Measurements from ENCODE around the gene SOX5. TPM values are rescaled to one million over a fixed set of nuclear protein-coding genes. Genes with fewer than 3 reads are reported as not detected.

Gene SOX5
- polyA plus RNA-seq, 2 donors: 0.24 to 0.33 TPM

- Histone ChIP-seq H3K9me3 (ENCODE audit: control insufficient read depth in 2 of 2, insufficient read depth in 1 of 2, low read depth in 1 of 2, low read length in 1 of 2) (no peaks in the 10 kb centered on the region), H3K27ac (ENCODE audit: low read depth in 2 of 2, low read length in 1 of 2) (no peak overlapping the region), H3K4me1 (ENCODE audit: control insufficient read depth in 2 of 2, insufficient read depth in 2 of 2, low read length in 1 of 2) (no peaks in the 10 kb centered on the region), H3K27me3 (ENCODE audit: control insufficient read depth in 1 of 2, insufficient read depth in 2 of 2, low read length in 2 of 2) (no peaks in the 10 kb centered on the region), H3K4me3 (ENCODE audit: low read depth in 1 of 2, low read length in 2 of 2) (no peak overlapping the region), H3K36me3 (ENCODE audit: control insufficient read depth in 2 of 2, insufficient read depth in 2 of 2, low read length in 1 of 2) (no peaks in the 10 kb centered on the region)
- 68 to 75% methylated on average over 5 of the region's 5 CpGs for WGBS, 2 donors
These were observed 282.6 kb downstream of the SOX5 start for GRCh38 chr12:23666866-23667265.

GRCh38 chr12:23662966-23663365 is 286.5 kb downstream of the SOX5 start:
- 68 to 80% methylated on average over 3 of the region's 3 CpGs for WGBS, 2 donors
- no peaks in the 10 kb centered on the region for H3K9me3 ChIP-seq (ENCODE audit: control insufficient read depth in 2 of 2, insufficient read depth in 1 of 2, low read depth in 1 of 2, low read length in 1 of 2)
- no peak overlapping the region for H3K27ac ChIP-seq (ENCODE audit: low read depth in 2 of 2, low read length in 1 of 2)
- no peaks in the 10 kb centered on the region for H3K27me3 ChIP-seq (ENCODE audit: control insufficient read depth in 1 of 2, insufficient read depth in 2 of 2, low read length in 2 of 2)
- H3K36me3 ChIP-seq (ENCODE audit: control insufficient read depth in 2 of 2, insufficient read depth in 2 of 2, low read length in 1 of 2): no peaks in the 10 kb centered on the region
- H3K4me3 ChIP-seq (ENCODE audit: low read depth in 1 of 2, low read length in 2 of 2): no peak overlapping the region
- H3K4me1 ChIP-seq (ENCODE audit: control insufficient read depth in 2 of 2, insufficient read depth in 2 of 2, low read length in 1 of 2): no peaks in the 10 kb centered on the region

- H3K4me3 ChIP-seq (ENCODE audit: low read depth in 1 of 2, low read length in 2 of 2): no peak overlapping the region
- H3K27me3 ChIP-seq (ENCODE audit: control insufficient read depth in 1 of 2, insufficient read depth in 2 of 2, low read length in 2 of 2): no peaks in the 10 kb centered on the region
- no peaks in the 10 kb centered on the region for H3K9me3 ChIP-seq (ENCODE audit: control insufficient read depth in 2 of 2, insufficient read depth in 1 of 2, low read depth in 1 of 2, low read length in 1 of 2)
- no peaks in the 10 kb centered on the region for H3K36me3 ChIP-seq (ENCODE audit: control insufficient read depth in 2 of 2, insufficient read depth in 2 of 2, low read length in 1 of 2)
- H3K27ac ChIP-seq (ENCODE audit: low read depth in 2 of 2, low read length in 1 of 2): no peak overlapping the region
- 78 to 86% methylated on average over 6 of the region's 6 CpGs for WGBS, 2 donors
- no peaks in the 10 kb centered on the region for H3K4me1 ChIP-seq (ENCODE audit: control insufficient read depth in 2 of 2, insufficient read depth in 2 of 2, low read length in 1 of 2)
These were observed 290.3 kb downstream of the SOX5 start for GRCh38 chr12:23659131-23659530.

GRCh38 chr12:23657598-23657997 is 291.9 kb downstream of the SOX5 start:
- no peak overlapping the region for H3K4me3 ChIP-seq (ENCODE audit: low read depth in 1 of 2, low read length in 2 of 2)
- no peaks in the 10 kb centered on the region for H3K9me3 ChIP-seq (ENCODE audit: control insufficient read depth in 2 of 2, insufficient read depth in 1 of 2, low read depth in 1 of 2, low read length in 1 of 2)
- 51 to 65% methylated on average over 1 of the region's 1 CpG for WGBS, 2 donors
- H3K36me3 ChIP-seq (ENCODE audit: control insufficient read depth in 2 of 2, insufficient read depth in 2 of 2, low read length in 1 of 2): no peaks in the 10 kb centered on the region
- H3K4me1 ChIP-seq (ENCODE audit: control insufficient read depth in 2 of 2, insufficient read depth in 2 of 2, low read length in 1 of 2): no peaks in the 10 kb centered on the region
- H3K27ac ChIP-seq (ENCODE audit: low read depth in 2 of 2, low read length in 1 of 2): no peak overlapping the region
- H3K27me3 ChIP-seq (ENCODE audit: control insufficient read depth in 1 of 2, insufficient read depth in 2 of 2, low read length in 2 of 2): no peaks in the 10 kb centered on the region

GRCh38 chr12:23655884-23656283 is 293.6 kb downstream of the SOX5 start:
- H3K27me3 ChIP-seq (ENCODE audit: control insufficient read depth in 1 of 2, insufficient read depth in 2 of 2, low read length in 2 of 2): no peaks in the 10 kb centered on the region
- H3K36me3 ChIP-seq (ENCODE audit: control insufficient read depth in 2 of 2, insufficient read depth in 2 of 2, low read length in 1 of 2): no peaks in the 10 kb centered on the region
- H3K27ac ChIP-seq (ENCODE audit: low read depth in 2 of 2, low read length in 1 of 2): no peak overlapping the region
- no peak overlapping the region for H3K4me3 ChIP-seq (ENCODE audit: low read depth in 1 of 2, low read length in 2 of 2)
- 51 to 68% methylated on average over 1 of the region's 1 CpG for whole genome bisulfite sequencing, 2 donors
- H3K9me3 ChIP-seq (ENCODE audit: control insufficient read depth in 2 of 2, insufficient read depth in 1 of 2, low read depth in 1 of 2, low read length in 1 of 2): no peaks in the 10 kb centered on the region
- no peaks in the 10 kb centered on the region for H3K4me1 ChIP-seq (ENCODE audit: control insufficient read depth in 2 of 2, insufficient read depth in 2 of 2, low read length in 1 of 2)

- Histone ChIP-seq H3K27me3 (ENCODE audit: control insufficient read depth in 1 of 2, insufficient read depth in 2 of 2, low read length in 2 of 2) (no peaks in the 10 kb centered on the region), H3K36me3 (ENCODE audit: control insufficient read depth in 2 of 2, insufficient read depth in 2 of 2, low read length in 1 of 2) (no peaks in the 10 kb centered on the region), H3K9me3 (ENCODE audit: control insufficient read depth in 2 of 2, insufficient read depth in 1 of 2, low read depth in 1 of 2, low read length in 1 of 2) (no peaks in the 10 kb centered on the region), H3K4me1 (ENCODE audit: control insufficient read depth in 2 of 2, insufficient read depth in 2 of 2, low read length in 1 of 2) (no peaks in the 10 kb centered on the region), H3K27ac (ENCODE audit: low read depth in 2 of 2, low read length in 1 of 2) (no peak overlapping the region), H3K4me3 (ENCODE audit: low read depth in 1 of 2, low read length in 2 of 2) (no peak overlapping the region)
- 94 to 95% methylated on average over 4 of the region's 4 CpGs for WGBS, 2 donors
These were observed 294.4 kb downstream of the SOX5 start for GRCh38 chr12:23655112-23655511.

- Histone ChIP-seq H3K4me1 (ENCODE audit: control insufficient read depth in 2 of 2, insufficient read depth in 2 of 2, low read length in 1 of 2) (no peaks in the 10 kb centered on the region), H3K27me3 (ENCODE audit: control insufficient read depth in 1 of 2, insufficient read depth in 2 of 2, low read length in 2 of 2) (no peaks in the 10 kb centered on the region), H3K27ac (ENCODE audit: low read depth in 2 of 2, low read length in 1 of 2) (no peak overlapping the region), H3K36me3 (ENCODE audit: control insufficient read depth in 2 of 2, insufficient read depth in 2 of 2, low read length in 1 of 2) (no peaks in the 10 kb centered on the region), H3K9me3 (ENCODE audit: control insufficient read depth in 2 of 2, insufficient read depth in 1 of 2, low read depth in 1 of 2, low read length in 1 of 2) (no peaks in the 10 kb centered on the region), H3K4me3 (ENCODE audit: low read depth in 1 of 2, low read length in 2 of 2) (no peak overlapping the region)
- WGBS, 2 donors: 91 to 95% methylated on average over 1 of the region's 1 CpG
These were observed 300.9 kb downstream of the SOX5 start for GRCh38 chr12:23648546-23648945.

GRCh38 chr12:23640754-23641153 is 308.7 kb downstream of the SOX5 start:
- Histone ChIP-seq H3K36me3 (ENCODE audit: control insufficient read depth in 2 of 2, insufficient read depth in 2 of 2, low read length in 1 of 2) (no peaks in the 10 kb centered on the region), H3K4me3 (ENCODE audit: low read depth in 1 of 2, low read length in 2 of 2) (no peak overlapping the region), H3K4me1 (ENCODE audit: control insufficient read depth in 2 of 2, insufficient read depth in 2 of 2, low read length in 1 of 2) (no peaks in the 10 kb centered on the region), H3K27me3 (ENCODE audit: control insufficient read depth in 1 of 2, insufficient read depth in 2 of 2, low read length in 2 of 2) (no peaks in the 10 kb centered on the region), H3K27ac (ENCODE audit: low read depth in 2 of 2, low read length in 1 of 2) (no peak overlapping the region), H3K9me3 (ENCODE audit: control insufficient read depth in 2 of 2, insufficient read depth in 1 of 2, low read depth in 1 of 2, low read length in 1 of 2) (no peaks in the 10 kb centered on the region)
- 64 to 69% methylated on average over 4 of the region's 4 CpGs for whole genome bisulfite sequencing, 2 donors

- 92 to 96% methylated on average over 2 of the region's 2 CpGs for WGBS, 2 donors
- H3K36me3 ChIP-seq (ENCODE audit: control insufficient read depth in 2 of 2, insufficient read depth in 2 of 2, low read length in 1 of 2): no peaks in the 10 kb centered on the region
- no peaks in the 10 kb centered on the region for H3K27me3 ChIP-seq (ENCODE audit: control insufficient read depth in 1 of 2, insufficient read depth in 2 of 2, low read length in 2 of 2)
- H3K27ac ChIP-seq (ENCODE audit: low read depth in 2 of 2, low read length in 1 of 2): no peak overlapping the region
- no peaks in the 10 kb centered on the region for H3K9me3 ChIP-seq (ENCODE audit: control insufficient read depth in 2 of 2, insufficient read depth in 1 of 2, low read depth in 1 of 2, low read length in 1 of 2)
- H3K4me1 ChIP-seq (ENCODE audit: control insufficient read depth in 2 of 2, insufficient read depth in 2 of 2, low read length in 1 of 2): no peaks in the 10 kb centered on the region
- H3K4me3 ChIP-seq (ENCODE audit: low read depth in 1 of 2, low read length in 2 of 2): no peak overlapping the region
These were observed 315.1 kb downstream of the SOX5 start for GRCh38 chr12:23634344-23634743.

GRCh38 chr12:23631786-23632377 is 317.6 kb downstream of the SOX5 start:
- H3K4me1 ChIP-seq (ENCODE audit: control insufficient read depth in 2 of 2, insufficient read depth in 2 of 2, low read length in 1 of 2): no peaks in the 10 kb centered on the region
- no peaks in the 10 kb centered on the region for H3K9me3 ChIP-seq (ENCODE audit: control insufficient read depth in 2 of 2, insufficient read depth in 1 of 2, low read depth in 1 of 2, low read length in 1 of 2)
- H3K4me3 ChIP-seq (ENCODE audit: low read depth in 1 of 2, low read length in 2 of 2): no peak overlapping the region
- no peaks in the 10 kb centered on the region for H3K36me3 ChIP-seq (ENCODE audit: control insufficient read depth in 2 of 2, insufficient read depth in 2 of 2, low read length in 1 of 2)
- no peaks in the 10 kb centered on the region for H3K27me3 ChIP-seq (ENCODE audit: control insufficient read depth in 1 of 2, insufficient read depth in 2 of 2, low read length in 2 of 2)
- no peak overlapping the region for H3K27ac ChIP-seq (ENCODE audit: low read depth in 2 of 2, low read length in 1 of 2)
- 72 to 73% methylated on average over 4 of the region's 4 CpGs for WGBS, 2 donors

Measured in esophagus (tissue), 2 donors.